Activated CD4-positive, alpha-beta memory T cell treated with anti-CD3 and anti-CD28 coated beads for 36 hours (primary cell): ENCODE data around the gene MLXIPL. TPM values are rescaled to one million over a fixed set of nuclear protein-coding genes. Genes with fewer than 3 reads are reported as not detected.
A peak's percentile ranks its signal among the peaks of the same experiment; 100 is the strongest.
"Not testable (repeated sequence)": the region's sequence is repeated elsewhere in the genome, so short reads cannot be mapped to it uniquely, and the experiment has no call there.

Experiments used
- CTCF ChIA-PET: fragments of 350-600 bp; sonication (Branson Sonifier 250); formaldehyde crosslinking; loops from one replicate; lab custom pipeline; 2021; ENCODE audit warnings: antibody characterized with exemption, inconsistent platforms; lab: Charles Lee
- POLR2A ChIA-PET: fragments of 350-600 bp; sonication (Branson Sonifier 250); formaldehyde crosslinking; loops from one replicate; lab custom pipeline; 2021; ENCODE audit warnings: antibody characterized with exemption; lab: Charles Lee
- DNase-seq: peaks from one replicate; pipeline ENCODE4 v3.0.0-alpha.2; 2020
- H3K27ac Mint-ChIP-seq: one replicate; pipeline ENCODE4 v1.8.0; 2021; ENCODE audit warnings: mixed read lengths
- H3K27me3 Mint-ChIP-seq: one replicate; pipeline ENCODE4 v1.8.0; 2021; ENCODE audit warnings: mixed read lengths
- H3K36me3 Mint-ChIP-seq: one replicate; pipeline ENCODE4 v1.8.0; 2021; ENCODE audit warnings: mixed read lengths
- H3K4me1 Mint-ChIP-seq: one replicate; pipeline ENCODE4 v1.8.0; 2021; ENCODE audit warnings: low read depth, mixed read lengths
- H3K4me3 Mint-ChIP-seq: one replicate; pipeline ENCODE4 v1.8.0; 2021; ENCODE audit warnings: mild to moderate bottlenecking, mixed read lengths
- H3K9me3 Mint-ChIP-seq: one replicate; pipeline ENCODE4 v1.8.0; 2021; ENCODE audit warnings: mixed read lengths
- intact Hi-C: fragments of 100-400 bp; cut with micrococcal nuclease; formaldehyde crosslinking; loops from one replicate; pipeline ENCODE4 v1.15.1; 2023
- total RNA-seq, 2 experiments: library from RNA; stranded (reverse); gene quantifications; one replicate each; pipeline ENCODE4 v1.2.3, GENCODE V29; 2021

The MLXIPL gene
- total RNA-seq, 2 experiments from 2014 or later: not detected

GRCh38 chr7:73655309-73655708 lies 31.0 kb upstream of the MLXIPL start:
- POLR2A ChIA-PET, H3K9me3 Mint-ChIP-seq, H3K27ac Mint-ChIP-seq, DNase-seq, intact Hi-C loops, CTCF ChIA-PET, H3K4me3 Mint-ChIP-seq, H3K36me3 Mint-ChIP-seq, H3K4me1 Mint-ChIP-seq: not testable (repeated sequence)
- H3K27me3 Mint-ChIP-seq: peaks cover 21% of the 10 kb centered on the region

DNA sequence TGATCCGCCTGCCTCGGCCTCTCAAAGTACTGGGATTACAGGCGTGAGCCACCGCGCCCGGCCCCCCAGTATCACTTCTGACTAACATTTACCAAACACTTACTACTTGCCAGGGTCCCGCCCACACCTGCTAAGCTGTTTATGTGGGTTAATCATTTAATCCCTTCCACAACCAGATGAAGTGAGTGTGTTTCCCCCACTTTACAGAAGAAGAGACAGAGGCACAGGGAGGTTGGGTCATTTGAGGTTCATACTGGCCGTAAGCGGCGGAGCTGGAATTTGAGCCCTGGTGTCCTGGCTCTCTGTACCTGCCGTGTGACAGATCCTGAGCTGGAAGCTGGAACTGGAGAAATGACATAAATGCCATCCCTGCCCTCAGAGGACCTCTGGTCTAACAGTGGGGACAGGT lies 28.2 kb upstream of the MLXIPL start:
- peaks cover 34% of the 10 kb centered on the region for H3K27me3 Mint-ChIP-seq
- no peaks in the 10 kb centered on the region for H3K9me3 Mint-ChIP-seq
- intact Hi-C loops: no loop called here
- DNase-seq: no peak
- H3K36me3 Mint-ChIP-seq: no peaks in the 10 kb centered on the region
- POLR2A ChIA-PET: interaction anchor here (0.7 kb wide), 1 partner anchor 329 kb away, joined by 3 read pairs; no protein-coding TSS in a partner anchor
- peaks cover 6% of the 10 kb centered on the region for H3K4me1 Mint-ChIP-seq
- CTCF ChIA-PET: interaction anchor here (0.5 to 1.4 kb wide), 2 partner anchors 46 to 729 kb away, joined by 3 to 5 read pairs; no protein-coding TSS in a partner anchor
- H3K27ac Mint-ChIP-seq: no peak overlapping the region
- no peak overlapping the region for H3K4me3 Mint-ChIP-seq

DNA sequence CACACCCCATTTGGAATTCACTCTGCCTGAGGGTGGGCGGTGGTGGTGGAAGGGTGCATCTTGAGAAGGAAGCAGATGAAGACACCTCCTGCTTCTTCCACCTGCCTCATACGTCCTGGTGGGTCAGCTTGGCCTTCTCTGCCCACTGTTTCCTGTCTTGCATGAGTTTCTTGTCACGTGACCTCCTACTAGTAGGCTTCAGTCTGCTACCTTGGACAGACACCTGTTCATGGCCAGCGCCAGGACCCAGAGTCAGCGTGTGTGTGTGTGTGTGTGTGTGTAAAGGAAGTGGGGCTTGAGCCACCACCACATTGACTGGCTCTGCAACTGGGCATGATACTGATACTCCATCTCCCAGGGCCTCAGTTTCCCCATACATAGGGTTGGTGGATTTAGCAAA lies 26.2 kb upstream of the MLXIPL start:
- H3K4me3 Mint-ChIP-seq: no peak overlapping the region
- intact Hi-C loops: no loop called here
- peaks cover 46% of the 10 kb centered on the region for H3K27me3 Mint-ChIP-seq
- H3K4me1 Mint-ChIP-seq: peaks cover 6% of the 10 kb centered on the region
- H3K36me3 Mint-ChIP-seq: no peaks in the 10 kb centered on the region
- no peak overlapping the region for H3K27ac Mint-ChIP-seq
- DNase-seq: no peak
- CTCF ChIA-PET: no interaction called here
- no peaks in the 10 kb centered on the region for H3K9me3 Mint-ChIP-seq
- POLR2A ChIA-PET: no interaction called here

GRCh38 chr7:73649576-73649975 lies 25.3 kb upstream of the MLXIPL start:
- ChIA-PET POLR2A (no interaction called here), CTCF (no interaction called here)
- peaks cover 48% of the 10 kb centered on the region for H3K27me3 Mint-ChIP-seq
- intact Hi-C loops: no loop called here
- H3K4me1 Mint-ChIP-seq: peaks cover 6% of the 10 kb centered on the region
- no peak for DNase-seq
- no peaks in the 10 kb centered on the region for H3K36me3 Mint-ChIP-seq
- H3K9me3 Mint-ChIP-seq: no peaks in the 10 kb centered on the region
- no peak overlapping the region for H3K27ac Mint-ChIP-seq
- H3K4me3 Mint-ChIP-seq: no peak overlapping the region

GRCh38 chr7:73648593-73649332 lies 24.4 kb upstream of the MLXIPL start:
- ChIA-PET POLR2A (no interaction called here), CTCF (no interaction called here)
- H3K27ac Mint-ChIP-seq: no peak overlapping the region
- H3K36me3 Mint-ChIP-seq: no peaks in the 10 kb centered on the region
- DNase-seq: no peak
- peak overlapping the region; percentile 39 for H3K4me3 Mint-ChIP-seq
- H3K4me1 Mint-ChIP-seq: peaks cover 6% of the 10 kb centered on the region
- no peaks in the 10 kb centered on the region for H3K9me3 Mint-ChIP-seq
- H3K27me3 Mint-ChIP-seq: peaks cover 46% of the 10 kb centered on the region
- intact Hi-C loops: no loop called here

GRCh38 chr7:73647725-73648592 lies 23.6 kb upstream of the MLXIPL start:
- POLR2A ChIA-PET: no interaction called here

DNA sequence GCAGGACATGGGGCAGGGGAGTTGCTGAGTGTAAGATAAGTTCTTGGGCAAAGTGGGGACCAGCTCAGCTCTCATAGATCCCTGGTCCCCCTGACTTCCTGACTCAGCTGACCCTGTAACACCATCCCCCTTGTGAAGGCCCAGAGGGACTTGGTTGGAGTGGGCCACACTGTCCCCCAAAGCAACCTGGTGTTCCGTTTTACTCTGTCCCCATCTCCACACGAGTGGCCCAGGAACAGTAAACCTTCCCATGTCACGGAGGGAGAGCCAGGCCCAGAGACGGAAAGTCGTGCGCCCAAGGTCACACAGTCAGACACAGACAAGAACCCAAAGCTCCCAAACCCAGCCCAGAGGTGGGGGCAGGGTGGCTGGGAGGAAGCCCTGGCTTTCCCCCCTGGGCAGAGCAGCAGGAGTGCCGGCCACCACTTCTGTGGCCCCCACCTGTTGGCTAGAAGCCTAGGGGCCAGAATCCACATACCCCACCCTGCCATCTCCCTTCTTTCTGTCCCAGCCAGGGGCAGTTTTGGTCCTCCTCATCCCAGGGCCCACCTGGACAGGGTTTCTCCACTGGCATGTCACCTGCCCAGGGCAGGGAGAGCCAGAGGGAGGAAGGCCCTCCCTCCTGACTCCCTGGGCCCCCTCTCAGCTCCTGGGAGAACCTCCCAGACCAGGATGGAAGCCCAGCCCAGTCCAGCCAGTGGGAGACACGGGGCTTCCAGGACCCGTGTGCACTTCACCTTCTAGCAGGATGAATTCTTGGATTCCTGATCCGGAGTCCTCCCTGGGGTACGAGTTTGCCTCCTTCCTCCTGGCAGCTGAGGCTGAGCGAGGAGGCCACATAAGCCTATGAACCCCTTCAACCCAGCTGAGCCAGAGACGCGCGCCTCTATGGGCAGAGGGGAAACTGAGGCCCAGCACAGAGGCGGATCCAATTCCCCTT lies 22.7 kb upstream of the MLXIPL start:
- intact Hi-C loops: no loop called here
- no peak for DNase-seq
- peaks cover 6% of the 10 kb centered on the region for H3K4me1 Mint-ChIP-seq
- H3K4me3 Mint-ChIP-seq: no peak overlapping the region
- H3K27me3 Mint-ChIP-seq: peaks cover 44% of the 10 kb centered on the region
- H3K9me3 Mint-ChIP-seq: no peaks in the 10 kb centered on the region
- H3K36me3 Mint-ChIP-seq: no peaks in the 10 kb centered on the region
- no peak overlapping the region for H3K27ac Mint-ChIP-seq
- CTCF ChIA-PET: interaction anchor here (0.9 to 1.5 kb wide), 3 partner anchors 21 to 78 kb away, joined by 4 to 8 read pairs (median 5); partner anchors contain the start of gene VPS37D
- POLR2A ChIA-PET: no interaction called here

More at GRCh38 chr7:73647725-73648592, 23.6 kb upstream of the MLXIPL start:
- Mint-ChIP-seq H3K4me1 (peaks cover 6% of the 10 kb centered on the region), H3K4me3 (peak overlapping the region; percentile 39), H3K27ac (no peak overlapping the region), H3K27me3 (peaks cover 47% of the 10 kb centered on the region), H3K36me3 (no peaks in the 10 kb centered on the region), H3K9me3 (no peaks in the 10 kb centered on the region)
- intact Hi-C loops: no loop called here
- CTCF ChIA-PET: interaction anchor here (1.4 kb wide), 1 partner anchor 77 kb away, joined by 5 read pairs; no protein-coding TSS in a partner anchor
- DNase-seq: peak; percentile 46

DNA sequence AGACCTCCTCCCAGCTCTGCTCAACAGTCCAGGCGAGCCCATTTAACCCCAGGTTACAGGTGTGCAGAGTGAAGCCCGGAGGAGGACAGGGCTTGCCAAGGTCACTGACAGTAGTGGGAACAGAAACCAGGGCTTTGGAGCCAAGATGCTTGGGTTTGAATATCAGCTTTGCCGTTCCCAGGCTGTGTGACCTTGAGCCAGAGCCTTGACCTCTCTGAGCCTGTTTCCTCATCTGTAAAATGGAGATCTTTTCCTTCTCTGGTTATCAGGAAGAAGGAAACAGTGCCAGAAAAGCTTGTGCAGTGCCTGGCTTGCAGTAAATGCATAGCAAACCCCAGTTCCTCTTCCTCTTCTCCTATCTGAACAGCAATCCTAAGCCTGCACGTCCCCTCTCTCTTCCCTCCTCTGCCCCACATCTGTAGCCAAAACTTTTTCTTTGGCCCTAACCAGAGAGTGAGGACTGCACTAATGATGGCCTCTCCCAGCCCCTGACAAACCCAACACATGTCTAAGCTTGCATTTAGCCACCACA lies 21.4 kb upstream of the MLXIPL start:
- H3K9me3 Mint-ChIP-seq: peaks cover 12% of the 10 kb centered on the region
- POLR2A ChIA-PET: no interaction called here
- no peak overlapping the region for H3K27ac Mint-ChIP-seq
- CTCF ChIA-PET: interaction anchor here (0.9 to 1.5 kb wide), 2 partner anchors 38 to 80 kb away, joined by 3 to 8 read pairs; no protein-coding TSS in a partner anchor
- no peak overlapping the region for H3K4me3 Mint-ChIP-seq
- intact Hi-C loops: no loop called here
- peaks cover 6% of the 10 kb centered on the region for H3K4me1 Mint-ChIP-seq
- H3K36me3 Mint-ChIP-seq: no peaks in the 10 kb centered on the region
- no peak for DNase-seq
- H3K27me3 Mint-ChIP-seq: peaks cover 41% of the 10 kb centered on the region

GRCh38 chr7:73644688-73645286 lies 20.5 kb upstream of the MLXIPL start:
- POLR2A ChIA-PET: no interaction called here
- Mint-ChIP-seq H3K27me3 (peaks cover 35% of the 10 kb centered on the region), H3K9me3 (peaks cover 12% of the 10 kb centered on the region)

DNA sequence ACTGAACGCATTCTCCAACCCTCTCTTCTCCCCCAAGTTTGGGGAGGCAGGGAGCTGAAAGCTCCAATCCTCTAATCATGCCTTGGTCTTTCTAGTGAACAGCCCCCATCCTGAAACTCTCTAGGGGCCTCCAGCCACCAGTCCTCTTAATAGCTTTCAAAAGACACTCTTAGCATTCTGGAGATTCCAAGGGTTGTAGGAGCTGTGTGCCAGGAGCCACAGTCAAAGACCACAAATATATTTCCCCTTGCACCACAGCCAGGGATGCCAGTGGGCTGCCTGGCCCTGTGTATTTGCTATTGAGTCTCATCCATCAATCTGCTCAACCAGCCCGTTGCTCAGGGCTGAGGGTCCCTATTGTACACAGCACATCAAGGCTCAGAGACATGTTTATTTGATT lies 18.5 kb upstream of the MLXIPL start:
- Mint-ChIP-seq H3K27me3 (peaks cover 23% of the 10 kb centered on the region), H3K9me3 (peaks cover 12% of the 10 kb centered on the region), H3K4me3 (no peak overlapping the region), H3K27ac (no peak overlapping the region), H3K36me3 (no peaks in the 10 kb centered on the region), H3K4me1 (no peaks in the 10 kb centered on the region)
- no peak for DNase-seq
- CTCF ChIA-PET: interaction anchor here (1.0 kb wide), 2 partner anchors 36 to 93 kb away, joined by 3 read pairs; no protein-coding TSS in a partner anchor
- POLR2A ChIA-PET: no interaction called here
- intact Hi-C loops: no loop called here

More at GRCh38 chr7:73644688-73645286, 20.5 kb upstream of the MLXIPL start:
- no peak overlapping the region for H3K27ac Mint-ChIP-seq
- DNase-seq: no peak
- peaks cover 6% of the 10 kb centered on the region for H3K4me1 Mint-ChIP-seq
- H3K4me3 Mint-ChIP-seq: no peak overlapping the region
- CTCF ChIA-PET: interaction anchor here (0.6 to 0.9 kb wide), 2 partner anchors 12 to 81 kb away, joined by 3 to 5 read pairs; no protein-coding TSS in a partner anchor
- no peaks in the 10 kb centered on the region for H3K36me3 Mint-ChIP-seq
- intact Hi-C loops: no loop called here

GRCh38 chr7:73638911-73639310 lies 14.6 kb upstream of the MLXIPL start:
- no peak for DNase-seq
- intact Hi-C loops: no loop called here
- no peak overlapping the region for H3K27ac Mint-ChIP-seq
- ChIA-PET POLR2A (no interaction called here), CTCF (no interaction called here)
- H3K4me1 Mint-ChIP-seq: no peaks in the 10 kb centered on the region
- H3K27me3 Mint-ChIP-seq: peaks cover 20% of the 10 kb centered on the region
- no peak overlapping the region for H3K4me3 Mint-ChIP-seq
- H3K9me3 Mint-ChIP-seq: peaks cover 12% of the 10 kb centered on the region
- no peaks in the 10 kb centered on the region for H3K36me3 Mint-ChIP-seq
